Endothelial cell of hepatic sinusoid (primary cell): Measurements from ENCODE around the gene FXYD1.

Source experiments
- in situ Hi-C: cut with HindIII; loops from 2 replicates; pipeline ENCODE4 v1.10.0; 2017; ENCODE audit warnings: low sequenced_read_pairs

The FXYD1 gene

DNA sequence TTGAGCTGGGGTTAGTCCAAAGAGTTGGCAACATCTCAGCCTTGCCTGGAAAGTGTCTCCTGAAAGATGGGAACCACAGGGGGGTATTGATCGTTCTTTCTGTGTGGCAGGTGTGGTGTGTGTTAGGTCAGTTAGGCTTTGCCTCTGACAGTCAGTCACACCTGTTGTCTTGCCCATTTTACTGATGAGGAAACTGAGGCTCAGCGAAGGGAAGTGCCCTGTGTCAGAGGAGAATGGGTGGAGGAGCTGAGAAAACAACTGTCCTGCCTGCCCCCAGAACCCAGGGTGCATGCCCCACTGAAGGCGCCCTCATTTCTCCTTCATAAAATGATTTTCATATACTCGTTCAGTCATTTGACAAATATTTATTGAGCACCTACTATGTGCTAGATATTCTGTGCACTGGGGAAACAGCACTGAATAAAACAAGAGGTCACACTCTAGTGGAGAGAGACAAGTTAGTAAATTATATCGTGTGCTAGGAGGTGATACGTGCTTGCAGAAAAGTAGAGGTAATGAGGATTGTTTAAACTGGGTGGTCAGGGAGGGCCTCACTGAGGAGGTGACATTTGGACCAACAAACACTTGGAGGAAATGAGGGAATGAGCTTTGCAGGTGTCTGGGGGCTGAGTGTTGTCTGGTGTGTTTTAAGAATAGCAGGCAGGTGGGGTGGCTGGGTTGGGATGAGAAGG is 17.5 kb downstream of the FXYD1 start:
- in situ Hi-C loops = no loop called here

DNA sequence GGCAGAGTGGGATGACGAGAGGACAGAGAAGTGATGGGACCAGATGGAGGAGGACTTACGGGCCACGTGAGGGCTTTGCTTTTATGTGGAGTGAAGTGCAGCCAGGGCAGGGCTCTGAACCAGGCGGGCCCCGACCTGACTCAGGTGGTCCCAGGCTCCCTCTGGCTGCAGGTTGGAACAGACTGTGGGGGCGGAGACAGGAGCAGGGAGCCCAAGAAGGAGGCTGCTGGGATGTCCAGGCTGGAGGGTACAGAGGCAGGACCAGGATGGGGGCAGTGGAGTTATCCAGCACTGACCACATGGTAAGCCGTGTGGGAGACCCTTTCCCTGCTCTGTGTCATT is 18.0 kb downstream of the FXYD1 start:
- in situ Hi-C loops = no loop called here

DNA sequence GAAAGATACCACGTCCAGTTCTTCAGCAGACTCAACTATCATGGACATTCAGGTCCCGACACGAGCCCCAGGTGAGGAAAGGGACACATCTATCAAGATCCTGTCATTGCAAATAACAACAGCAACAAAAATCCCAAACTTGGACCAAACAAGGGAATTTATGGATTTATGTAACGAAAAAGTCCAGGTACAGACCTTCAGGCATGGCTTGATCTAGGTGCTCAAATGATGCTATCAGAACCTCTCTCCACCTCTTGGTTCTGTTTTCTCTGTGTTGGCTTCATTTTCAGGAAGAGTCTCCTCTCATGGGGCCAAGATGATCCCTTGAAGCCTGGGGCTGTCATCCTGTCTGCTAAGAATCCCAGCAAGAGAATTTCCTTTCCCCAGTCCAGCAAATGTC is 18.8 kb downstream of the FXYD1 start:
- in situ Hi-C loops = no loop called here

DNA sequence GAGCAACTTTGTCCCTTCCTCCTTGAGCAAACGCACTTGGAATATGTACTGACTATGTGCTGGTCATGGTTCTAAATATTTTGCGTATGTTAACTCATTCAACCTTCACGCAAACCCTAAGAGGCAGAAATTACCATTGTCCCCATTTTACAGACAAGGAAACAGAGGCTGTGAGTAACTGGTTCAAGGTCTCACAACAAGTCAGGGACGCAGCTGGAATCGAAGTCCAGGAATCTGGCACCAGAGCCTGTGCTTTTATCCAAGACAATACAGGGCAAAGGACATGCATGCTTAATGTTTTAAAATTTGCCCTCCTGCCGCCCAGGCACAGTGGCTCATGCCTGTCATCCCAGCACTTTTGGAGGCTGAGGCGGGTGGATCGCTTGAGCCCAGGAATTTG is 21.0 kb downstream of the FXYD1 start:
- in situ Hi-C loops = no loop called here

DNA sequence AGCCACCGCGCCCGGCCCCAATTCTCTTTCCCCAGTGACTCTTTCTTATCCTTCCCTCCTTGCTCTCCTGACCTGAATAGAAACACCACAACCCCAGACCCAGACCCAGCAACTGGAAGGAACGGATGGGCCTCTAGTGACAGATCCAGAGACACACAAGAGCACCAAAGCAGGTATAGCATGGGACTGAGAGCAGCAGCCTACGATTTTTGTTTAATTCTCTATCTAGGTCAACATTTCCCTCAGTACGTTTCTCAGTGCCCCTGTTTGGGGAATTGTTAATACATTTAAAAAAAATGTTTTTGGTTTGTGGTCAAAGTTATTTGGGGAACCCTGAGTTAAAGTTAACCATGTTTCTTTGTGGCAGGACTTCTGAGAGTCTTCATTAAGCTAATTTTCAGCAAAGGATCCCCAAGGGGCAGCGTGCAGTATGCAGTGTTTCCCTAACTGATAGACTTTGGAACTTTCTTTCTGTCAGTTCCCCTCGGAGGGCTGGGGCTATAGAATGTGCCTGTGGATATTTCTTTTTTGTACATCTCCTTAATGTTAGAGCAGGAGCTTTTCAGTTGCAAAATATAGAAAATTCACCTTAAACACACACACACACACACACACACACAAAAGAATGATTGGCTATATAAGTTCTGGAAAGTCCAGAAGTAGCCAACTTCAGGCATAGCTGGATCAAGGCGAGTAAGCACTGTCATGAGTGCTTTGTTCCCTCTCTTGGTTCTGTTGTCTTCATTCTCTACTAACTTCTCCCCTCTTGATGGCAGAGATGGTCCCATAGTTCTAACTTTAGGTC is 22.2 kb downstream of the FXYD1 start:
- in situ Hi-C loops = no loop called here

DNA sequence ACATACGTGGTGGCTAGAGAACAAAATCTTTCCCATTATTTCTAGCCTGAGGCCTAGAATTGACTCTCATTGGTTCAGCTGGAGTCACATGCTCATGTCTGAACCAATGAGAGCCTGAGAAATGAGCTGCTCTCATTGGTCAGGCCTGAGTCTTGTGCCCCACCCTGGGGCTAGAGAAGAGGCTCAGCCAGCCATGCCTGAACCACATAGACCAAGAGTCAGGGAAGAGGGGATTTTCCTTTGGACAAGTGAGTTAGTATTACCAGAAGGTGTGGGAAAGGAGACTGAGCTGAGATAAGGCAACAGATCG is 22.8 kb downstream of the FXYD1 start:
- in situ Hi-C loops = no loop called here

DNA sequence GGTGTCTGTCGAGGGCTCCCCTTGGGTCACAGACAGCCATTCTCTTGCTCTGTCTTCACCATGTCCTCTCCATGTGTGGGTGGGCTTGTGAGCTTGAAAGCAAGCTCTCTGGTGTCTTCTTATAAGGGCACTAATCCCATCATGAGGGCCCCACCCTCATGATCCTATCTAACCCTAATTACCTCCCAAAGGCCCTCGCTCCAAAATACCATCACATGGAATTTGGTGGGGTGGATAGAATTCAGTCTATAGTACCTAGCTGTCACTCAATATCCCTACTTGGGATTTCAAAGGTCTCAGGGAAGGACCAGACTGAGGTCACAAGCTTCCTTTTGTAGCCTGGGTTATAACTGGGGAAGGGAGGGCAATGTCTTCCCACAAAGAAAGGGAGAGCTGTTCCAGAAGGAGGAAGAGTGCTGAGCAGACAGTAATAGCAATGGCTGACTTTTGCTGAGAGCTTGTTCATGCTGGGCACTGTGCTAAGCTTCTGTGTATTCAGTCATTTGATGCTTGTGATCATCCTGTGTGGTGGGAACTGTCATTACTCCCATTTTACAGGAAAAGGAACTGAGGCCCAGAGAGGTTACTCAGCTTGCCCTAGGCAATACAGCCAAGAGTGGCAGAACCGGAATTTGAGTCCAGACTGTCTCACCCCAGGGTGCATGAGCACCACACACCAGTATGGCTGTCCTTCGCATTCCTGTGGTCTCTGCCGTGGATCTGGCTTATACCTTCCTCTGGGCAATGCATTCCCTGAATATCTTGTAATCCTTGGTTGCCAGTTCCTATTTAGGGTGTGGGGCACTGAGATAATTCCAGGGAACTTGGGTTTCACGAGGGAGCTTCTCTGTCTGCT is 24.1 kb downstream of the FXYD1 start:
- in situ Hi-C loops = no loop called here

DNA sequence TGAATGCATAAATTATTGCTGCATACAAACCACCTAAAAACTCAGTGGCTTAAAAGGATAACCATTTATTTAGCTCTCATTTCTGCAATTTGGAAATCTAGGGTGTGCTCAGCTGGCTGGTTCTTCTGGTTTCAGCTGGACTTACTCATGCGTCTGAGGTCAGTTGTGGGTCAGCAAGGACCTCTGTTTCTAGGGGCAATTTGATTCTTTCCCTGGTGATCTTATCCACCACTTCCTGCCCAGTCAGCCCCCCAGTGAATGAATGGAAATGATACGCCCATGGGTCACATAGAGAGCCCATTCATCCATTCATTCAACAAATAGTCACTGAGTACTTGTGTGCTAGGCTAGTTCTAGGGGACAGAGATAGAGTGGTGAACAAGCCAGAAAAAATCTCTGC is 25.8 kb downstream of the FXYD1 start:
- in situ Hi-C loops = no loop called here

DNA sequence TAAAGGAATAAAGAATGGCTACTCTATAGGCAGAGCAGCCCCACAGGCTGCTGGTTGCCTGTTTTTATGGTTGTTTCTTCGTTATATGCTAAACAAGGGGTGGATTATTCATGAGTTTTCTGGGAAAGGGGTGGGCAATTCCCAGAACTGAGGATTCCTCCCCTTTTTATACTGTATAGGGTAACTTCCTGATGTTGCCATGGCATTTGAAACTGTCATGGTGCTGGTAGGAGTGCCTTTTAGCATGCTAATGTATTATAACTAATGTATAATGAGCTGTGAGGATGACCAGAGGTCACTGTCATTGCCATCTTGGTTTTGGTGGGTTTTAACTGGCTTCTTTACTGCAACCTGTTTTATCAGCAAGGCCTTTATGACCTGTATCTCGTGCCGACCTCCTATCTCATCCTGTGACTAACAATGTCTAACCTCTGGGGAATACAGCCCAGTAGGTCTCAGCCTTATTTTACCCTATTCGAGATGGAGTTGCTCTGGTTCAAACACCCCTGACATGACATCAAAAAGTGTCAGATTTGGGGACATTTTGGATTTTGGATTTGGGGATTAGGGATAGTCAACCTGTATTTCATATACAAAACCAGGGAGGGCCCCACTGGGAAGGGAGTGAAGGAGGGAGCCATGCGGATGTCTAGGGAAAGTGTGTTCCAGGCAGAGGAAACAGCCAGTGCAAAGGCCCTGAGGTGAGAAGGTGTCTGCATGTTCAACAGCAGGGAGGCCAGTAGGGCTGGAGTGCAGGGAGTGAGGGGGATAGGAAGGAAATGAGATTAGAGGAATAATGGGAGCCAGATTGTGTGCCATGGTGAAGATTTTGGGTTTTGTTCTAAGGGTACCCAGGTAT is 26.8 kb downstream of the FXYD1 start:
- in situ Hi-C loops = no loop called here

DNA sequence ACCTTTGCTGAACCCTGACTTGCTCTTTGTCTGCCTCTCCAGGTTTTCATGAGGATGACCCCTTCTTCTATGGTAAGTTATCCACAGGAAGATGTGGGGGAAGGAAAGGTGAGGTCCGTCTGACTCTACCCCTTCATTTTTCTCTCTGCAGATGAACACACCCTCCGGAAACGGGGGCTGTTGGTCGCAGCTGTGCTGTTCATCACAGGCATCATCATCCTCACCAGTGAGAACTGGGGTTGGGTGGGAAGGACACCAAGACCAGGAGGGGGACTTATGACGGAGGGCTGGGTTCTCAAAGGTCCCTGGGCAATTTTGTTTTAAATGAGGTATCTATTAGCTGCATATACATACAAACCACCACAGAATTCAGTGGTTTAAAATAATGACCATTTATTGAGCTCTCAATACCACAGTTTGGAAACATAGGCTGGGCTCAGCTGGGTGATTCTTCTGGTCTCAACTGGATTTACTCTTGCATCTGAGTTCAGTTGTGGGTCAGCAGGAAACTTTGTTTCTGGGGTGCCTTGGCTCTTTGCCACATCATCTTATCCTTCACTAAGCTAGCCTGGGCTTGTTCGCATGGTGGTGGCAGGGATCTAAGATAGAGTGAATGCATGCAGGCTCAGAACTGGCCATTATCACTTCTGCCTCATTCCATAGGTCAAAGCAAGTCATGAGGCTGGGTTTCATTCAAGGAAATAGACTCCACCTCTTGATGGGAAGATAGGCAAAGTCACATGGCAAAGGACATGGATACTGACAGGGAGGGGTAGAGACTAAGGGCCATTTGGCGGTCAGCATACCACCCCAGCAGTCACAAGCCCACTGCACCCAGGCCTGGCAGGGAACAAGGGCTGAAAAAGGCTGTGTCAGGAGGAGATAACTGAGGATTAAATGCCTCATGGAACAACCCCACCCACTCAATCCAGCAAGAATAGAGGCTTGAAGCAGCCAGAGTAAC is 27.8 kb downstream of the FXYD1 start:
- in situ Hi-C loops = no loop called here

DNA sequence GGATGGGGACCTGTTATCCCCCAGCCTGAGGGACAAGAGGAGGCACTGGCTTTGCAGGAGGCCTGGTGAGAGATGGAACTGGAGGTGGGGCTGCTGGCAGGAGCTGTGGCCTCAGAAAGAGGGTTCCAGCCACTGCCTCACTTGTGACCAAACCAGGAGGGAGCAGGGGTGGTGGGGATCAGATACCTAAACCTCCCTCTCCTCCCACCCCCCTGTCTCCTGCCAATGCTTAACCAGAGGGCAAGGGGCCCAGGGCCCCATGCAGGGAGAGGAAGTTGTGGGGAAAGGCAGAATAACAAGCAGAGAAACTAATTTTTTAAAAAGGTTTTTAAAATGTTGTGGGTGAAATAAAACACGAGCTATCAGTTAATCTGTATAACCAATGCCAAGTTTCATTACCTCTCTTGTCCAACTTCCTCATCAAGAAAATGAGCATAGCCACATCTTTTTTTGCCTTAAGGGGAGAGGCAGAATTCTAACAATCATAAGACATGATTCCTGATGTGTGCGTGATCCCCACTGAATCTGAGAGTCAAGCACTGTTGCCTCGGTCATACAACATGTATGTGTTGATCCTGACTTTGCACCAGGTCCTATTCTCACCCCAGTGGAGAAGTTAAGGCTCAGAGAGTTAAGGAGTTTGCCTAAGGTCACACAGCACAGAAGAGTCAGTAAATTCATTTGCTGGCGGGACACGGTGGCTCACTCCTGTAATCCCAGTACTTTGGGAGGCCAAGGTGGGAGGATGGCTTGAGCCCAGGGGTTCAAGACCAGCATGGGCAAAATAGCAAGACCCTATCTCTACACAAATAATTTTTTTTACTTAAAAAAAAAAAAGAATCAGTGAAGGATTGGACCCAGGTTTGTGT is 28.9 kb downstream of the FXYD1 start:
- in situ Hi-C loops = no loop called here

DNA sequence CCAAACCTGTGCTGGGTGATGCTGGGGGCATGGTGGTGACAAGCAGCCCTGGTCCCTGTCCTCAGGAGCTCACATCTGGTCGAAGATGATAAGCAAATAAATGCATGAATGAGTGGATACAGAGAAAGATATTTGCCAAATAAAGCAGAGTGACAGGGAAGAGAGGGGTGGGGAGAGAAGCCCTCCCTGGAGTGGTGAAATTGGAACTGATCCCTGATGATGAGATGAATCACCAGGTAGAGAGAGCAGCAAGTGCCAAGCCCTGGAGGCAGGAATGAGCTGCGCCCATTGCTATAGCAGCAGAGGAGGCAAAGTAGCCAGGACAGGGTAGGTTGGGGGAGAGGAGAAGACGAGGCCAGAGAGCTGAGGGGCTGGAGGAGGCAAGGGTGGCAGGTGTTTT is 29.6 kb downstream of the FXYD1 start:
- in situ Hi-C loops = no loop called here

DNA sequence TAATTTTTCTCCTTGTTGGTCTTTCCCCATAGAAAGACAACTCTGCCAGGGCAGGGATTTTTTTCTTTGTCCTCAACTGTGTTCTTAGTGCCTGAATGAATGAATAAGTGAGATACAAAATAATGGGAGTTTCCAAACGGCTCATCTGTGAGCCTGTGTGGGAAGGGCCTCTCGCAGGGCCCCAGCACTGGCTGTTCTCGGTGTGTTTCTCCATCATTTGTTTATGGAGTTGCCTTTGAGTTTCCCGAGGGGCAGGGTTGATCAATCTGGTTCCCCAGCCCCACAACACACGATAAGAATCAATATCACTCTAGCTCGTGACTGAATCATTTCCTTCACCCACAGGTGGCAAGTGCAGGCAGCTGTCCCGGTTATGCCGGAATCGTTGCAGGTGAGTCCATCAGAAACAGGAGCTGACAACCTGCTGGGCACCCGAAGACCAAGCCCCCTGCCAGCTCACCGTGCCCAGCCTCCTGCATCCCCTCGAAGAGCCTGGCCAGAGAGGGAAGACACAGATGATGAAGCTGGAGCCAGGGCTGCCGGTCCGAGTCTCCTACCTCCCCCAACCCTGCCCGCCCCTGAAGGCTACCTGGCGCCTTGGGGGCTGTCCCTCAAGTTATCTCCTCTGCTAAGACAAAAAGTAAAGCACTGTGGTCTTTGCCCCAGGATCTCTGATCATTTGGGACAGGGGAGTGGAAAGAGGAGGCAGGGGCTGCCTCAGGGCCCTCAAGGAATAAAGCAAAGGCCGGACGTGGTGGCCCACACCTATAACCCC is 30.8 kb downstream of the FXYD1 start:
- in situ Hi-C loops = no loop called here

DNA sequence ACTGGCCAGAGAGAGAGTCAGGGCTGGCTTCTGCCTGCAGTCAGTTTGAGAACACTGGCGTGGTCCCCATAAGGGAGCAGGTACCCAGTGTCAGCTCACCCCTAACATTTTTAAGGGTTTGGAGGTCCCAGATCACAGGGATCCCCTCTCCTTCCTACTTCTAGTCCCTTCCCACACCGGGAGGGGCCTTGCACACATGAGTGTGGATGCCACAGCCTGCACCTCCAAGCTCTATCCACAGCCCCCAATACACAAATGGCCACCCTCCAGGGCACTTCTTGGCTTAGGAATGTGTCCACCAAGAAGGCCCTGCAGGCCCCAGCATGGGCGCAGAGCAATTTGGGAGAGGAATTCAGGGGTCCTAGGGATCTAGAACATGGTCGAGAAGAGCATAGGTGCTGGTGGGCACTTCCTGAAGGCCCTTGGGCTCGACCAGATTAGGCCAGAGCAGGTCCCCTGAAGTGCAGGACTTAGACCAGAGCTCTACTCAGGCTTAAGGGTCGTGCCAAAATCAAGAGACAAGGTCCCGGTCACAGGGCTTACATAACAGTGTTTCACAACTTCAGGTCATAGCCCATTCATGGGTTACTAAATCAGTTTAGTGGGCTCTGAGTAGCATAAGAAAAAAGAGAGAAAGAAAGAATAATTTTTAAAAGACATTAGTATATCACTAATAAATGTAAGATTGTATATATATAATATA is 31.9 kb downstream of the FXYD1 start:
- in situ Hi-C loops = no loop called here

DNA sequence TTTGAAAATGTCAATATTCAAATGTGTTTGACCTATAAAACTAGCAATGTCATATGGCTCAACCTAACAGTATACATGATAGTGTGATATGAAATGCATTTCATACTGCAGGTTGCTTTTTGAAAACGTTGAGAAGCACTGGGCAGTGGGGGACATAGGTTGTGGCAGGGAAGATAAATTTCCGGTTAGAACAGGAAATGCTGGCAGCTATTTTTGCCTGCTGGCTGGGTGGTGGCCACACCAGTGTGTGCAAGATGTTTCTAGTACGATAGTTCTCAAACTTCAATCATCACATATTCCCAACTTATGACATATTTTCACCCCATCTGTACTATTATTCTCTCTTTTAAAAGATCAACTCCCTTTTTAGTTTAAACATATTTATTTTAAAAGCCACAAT is 33.1 kb downstream of the FXYD1 start:
- in situ Hi-C loops = no loop called here

DNA sequence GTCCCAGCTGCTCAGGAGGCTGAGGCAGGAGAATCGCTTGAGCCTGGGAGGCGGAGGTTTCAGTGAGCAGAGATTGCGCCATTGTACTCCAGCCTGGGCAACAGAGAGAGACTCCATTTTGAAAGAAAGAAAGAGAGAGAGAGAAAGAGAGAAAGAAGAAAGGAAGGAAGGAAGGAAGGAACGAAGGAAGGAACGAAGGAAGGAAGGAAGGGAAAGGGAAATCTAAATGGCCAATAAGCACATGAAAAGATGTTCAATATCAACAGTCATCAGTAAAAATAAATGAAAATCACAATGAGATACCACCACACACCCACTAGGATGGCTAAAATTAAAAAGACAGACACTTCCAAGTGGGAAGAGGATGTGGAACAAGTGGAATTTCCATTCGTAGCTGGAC is 35.6 kb downstream of the FXYD1 start:
- in situ Hi-C loops = no loop called here

DNA sequence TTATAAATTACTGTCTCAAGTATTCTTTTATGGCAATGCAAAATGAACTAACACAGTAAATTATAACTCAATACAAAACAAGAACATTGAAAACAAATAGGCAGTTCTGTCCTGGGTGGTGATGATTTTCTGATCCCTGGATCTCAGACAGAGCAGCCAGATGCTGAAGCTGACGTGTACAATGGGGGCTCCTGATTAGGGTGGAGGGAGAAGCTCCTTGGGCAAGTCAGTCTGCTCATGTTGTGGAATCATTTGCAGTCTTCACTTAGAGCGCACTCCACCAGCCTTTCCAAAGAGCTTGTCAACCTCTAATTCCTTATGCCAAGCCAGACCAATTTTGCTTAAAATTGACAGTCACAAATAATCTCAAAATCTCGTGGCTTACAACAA is 37.6 kb downstream of the FXYD1 start:
- in situ Hi-C loops = no loop called here
